Neural cell (in vitro differentiated cells): Measurements from ENCODE around the gene NCK2. TPM values are rescaled to one million over a fixed set of nuclear protein-coding genes. Genes with fewer than 3 reads are reported as not detected.

Experiments used
- H2AFZ ChIP-seq: fragments of 200-600, 300-800 bp; sonication (generic), shearing (Covaris generic); 2 replicates; pipeline ENCODE4 v1.6.0; 2014; ENCODE audit warnings: low read depth, mild to moderate bottlenecking, antibody characterized with exemption, low read length, moderate library complexity
- H3F3A ChIP-seq: fragments of 200-600 bp; shearing (Covaris generic); 2 replicates; pipeline ENCODE4 v1.6.1; 2016; ENCODE audit warnings: mild to moderate bottlenecking, moderate library complexity, mixed read lengths, antibody characterized with exemption, low read length; ENCODE audit not compliant: insufficient read depth, poor library complexity, severe bottlenecking
- H3K27ac ChIP-seq: fragments of 200-600, 300-800 bp; sonication (generic), shearing (Covaris generic); 2 replicates; pipeline ENCODE4 v1.5.1; 2014; ENCODE audit warnings: mild to moderate bottlenecking, low read length, moderate library complexity
- H3K27me3 ChIP-seq: fragments of 300-800, 200-600 bp; sonication (generic), shearing (Covaris generic); 2 replicates; pipeline ENCODE4 v1.6.0; 2014; ENCODE audit warnings: mild to moderate bottlenecking, low read depth, low read length, moderate library complexity; ENCODE audit not compliant: insufficient read depth
- H3K36me3 ChIP-seq: fragments of 300-800, 200-600 bp; sonication (generic), shearing (Covaris generic); 2 replicates; pipeline ENCODE4 v1.5.1; 2014; ENCODE audit warnings: mild to moderate bottlenecking, antibody characterized with exemption, low read length, moderate library complexity; ENCODE audit not compliant: insufficient read depth
- H3K4me2 ChIP-seq: fragments of 300-800, 200-600 bp; sonication (generic), shearing (Covaris generic); 2 replicates; pipeline ENCODE4 v1.6.0; 2014; ENCODE audit warnings: mild to moderate bottlenecking, low read length
- H3K4me3 ChIP-seq: fragments of 300-800, 200-600 bp; sonication (generic), shearing (Covaris generic); 2 replicates; pipeline ENCODE4 v1.5.1; 2014; ENCODE audit warnings: mild to moderate bottlenecking, low read length, moderate library complexity
- H3K79me2 ChIP-seq: fragments of 200-600 bp; shearing (Covaris generic); replicated peaks from 2 replicates; pipeline ENCODE4 v1.6.0; 2014; ENCODE audit warnings: mild to moderate bottlenecking, low read length, moderate library complexity; ENCODE audit not compliant: insufficient read depth
- H3K9ac ChIP-seq: fragments of 300-800, 200-600 bp; sonication (generic), shearing (Covaris generic); 2 replicates; pipeline ENCODE4 v1.6.1; 2016; ENCODE audit warnings: mild to moderate bottlenecking, low read length, mixed read lengths
- H3K9me2 ChIP-seq: fragments of 200-600 bp; shearing (Covaris generic); 2 replicates; pipeline ENCODE4 v1.6.1; 2016; ENCODE audit warnings: mild to moderate bottlenecking, low read length, mixed read lengths; ENCODE audit not compliant: insufficient read depth
- H3K9me3 ChIP-seq: fragments of 200-600, 300-800 bp; sonication (generic), shearing (Covaris generic); 2 replicates; pipeline ENCODE4 v1.6.1; 2016; ENCODE audit warnings: mild to moderate bottlenecking, mixed run types, low read length, moderate library complexity, mixed read lengths
- H4K20me1 ChIP-seq: fragments of 200-600 bp; shearing (Covaris generic); 2 replicates; pipeline ENCODE4 v1.6.1; 2016; ENCODE audit warnings: mild to moderate bottlenecking, mixed run types; ENCODE audit not compliant: insufficient read depth
- CTCF ChIP-seq: fragments of 450-650 bp; IDR thresholded peaks from 2 replicates; pipeline ENCODE4 v1.5.1; 2014; ENCODE audit warnings: antibody characterized with exemption, mild to moderate bottlenecking, moderate library complexity; ENCODE audit not compliant: poor library complexity, severe bottlenecking
- EP300 ChIP-seq: fragments of 450-650 bp; conservative IDR thresholded peaks from 2 replicates; pipeline ENCODE4 v1.6.1; 2014; ENCODE audit warnings: antibody characterized with exemption, mild to moderate bottlenecking, moderate library complexity; ENCODE audit not compliant: poor library complexity, severe bottlenecking
- EZH2 ChIP-seq: fragments of 200-600, 300-800 bp; shearing (Covaris generic), sonication (generic); IDR thresholded peaks from 2 replicates; pipeline ENCODE4 v1.6.1; 2014; ENCODE audit warnings: antibody characterized with exemption, low read length, borderline replicate concordance, mild to moderate bottlenecking; ENCODE audit not compliant: insufficient read depth, poor library complexity, severe bottlenecking
- MXI1 ChIP-seq: fragments of 450-650 bp; conservative IDR thresholded peaks from 2 replicates; pipeline ENCODE4 v1.6.1; 2014; ENCODE audit warnings: antibody characterized with exemption, mild to moderate bottlenecking; ENCODE audit not compliant: poor library complexity, severe bottlenecking
- POLR2AphosphoS5 ChIP-seq: IDR thresholded peaks from 2 replicates; pipeline ENCODE4 v1.6.1; 2012
- RAD21 ChIP-seq: fragments of 450-650 bp; conservative IDR thresholded peaks from 2 replicates; pipeline ENCODE4 v1.6.1; 2014; ENCODE audit warnings: antibody characterized with exemption, mild to moderate bottlenecking, moderate library complexity
- REST ChIP-seq: IDR thresholded peaks from 2 replicates; pipeline ENCODE4 v1.6.1; 2012; ENCODE audit warnings: borderline replicate concordance
- SMC3 ChIP-seq: fragments of 450-650 bp; conservative IDR thresholded peaks from 2 replicates; pipeline ENCODE4 v1.6.1; 2014; ENCODE audit warnings: antibody characterized with exemption, mild to moderate bottlenecking, moderate library complexity; ENCODE audit not compliant: poor library complexity
- TAF1 ChIP-seq: IDR thresholded peaks from 2 replicates; pipeline ENCODE4 v1.6.1; 2012; ENCODE audit warnings: low read depth
- polyA plus RNA-seq: library from polyadenylated mRNA; depleted of rRNA; stranded (reverse); fragments of >200 nt; gene quantifications from 2 replicates; pipeline ENCODE4 v1.2.3, GENCODE V29; 2014

The NCK2 gene
- polyA plus RNA-seq, 1 donor from 2014 or later: 49.4 TPM

- Histone ChIP-seq H3K4me2 (no peak overlapping the region), H3K27ac (no peak overlapping the region), H3K79me2 (no peaks in the 10 kb centered on the region), H3F3A (no peaks in the 10 kb centered on the region), H3K9me3 (no peaks in the 10 kb centered on the region), H2AFZ (no peak overlapping the region), H3K9ac (no peak overlapping the region), H3K36me3 (peaks cover 6% of the 10 kb centered on the region), H3K27me3 (no peaks in the 10 kb centered on the region), H3K9me2 (no peaks in the 10 kb centered on the region), H4K20me1 (no peaks in the 10 kb centered on the region), H3K4me3 (no peak overlapping the region)
- TF ChIP-seq RAD21 (no peak), EP300 (no peak), EZH2 (no peak), SMC3 (no peak), TAF1 (no peak), POLR2AphosphoS5 (no peak), MXI1 (no peak), CTCF (no peak), REST (no peak)
These were observed 131.5 kb downstream of the NCK2 start for GRCh38 chr2:105876191-105876590.

GRCh38 chr2:105877945-105878344 lies 133.2 kb downstream of the NCK2 start:
- Histone ChIP-seq H3K9me3 (peaks cover 5% of the 10 kb centered on the region), H4K20me1 (no peaks in the 10 kb centered on the region), H3K9ac (no peak overlapping the region), H3K79me2 (no peaks in the 10 kb centered on the region), H2AFZ (no peak overlapping the region), H3K9me2 (no peaks in the 10 kb centered on the region), H3F3A (no peaks in the 10 kb centered on the region), H3K4me3 (no peak overlapping the region), H3K27ac (no peak overlapping the region), H3K27me3 (no peaks in the 10 kb centered on the region), H3K36me3 (peaks cover 12% of the 10 kb centered on the region), H3K4me2 (no peak overlapping the region)
- TF ChIP-seq SMC3 (no peak), CTCF (no peak)
